ENCODE results near the gene PCCA.

Gene PCCA

DNA sequence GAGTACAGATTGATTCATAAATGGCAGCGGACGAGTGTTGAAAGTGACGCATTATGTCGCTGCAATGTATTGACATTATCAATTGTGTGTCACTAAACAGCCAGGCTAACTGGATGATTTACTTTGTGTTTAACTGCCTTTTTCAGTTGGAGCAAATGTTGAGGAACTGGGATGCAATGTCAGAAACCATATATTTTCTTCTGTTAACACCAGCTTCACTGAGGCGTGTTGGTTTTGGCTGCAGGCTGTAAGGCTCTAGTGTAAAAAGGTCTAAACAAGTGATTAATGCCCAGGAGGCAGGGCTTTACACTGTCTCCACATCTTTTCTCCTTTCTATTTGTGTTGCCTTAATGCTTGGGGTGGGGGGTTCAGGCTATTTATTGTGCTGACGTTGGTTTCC, 419.6 kb downstream of the PCCA start:
- TF ChIP-seq, protein P1, sequence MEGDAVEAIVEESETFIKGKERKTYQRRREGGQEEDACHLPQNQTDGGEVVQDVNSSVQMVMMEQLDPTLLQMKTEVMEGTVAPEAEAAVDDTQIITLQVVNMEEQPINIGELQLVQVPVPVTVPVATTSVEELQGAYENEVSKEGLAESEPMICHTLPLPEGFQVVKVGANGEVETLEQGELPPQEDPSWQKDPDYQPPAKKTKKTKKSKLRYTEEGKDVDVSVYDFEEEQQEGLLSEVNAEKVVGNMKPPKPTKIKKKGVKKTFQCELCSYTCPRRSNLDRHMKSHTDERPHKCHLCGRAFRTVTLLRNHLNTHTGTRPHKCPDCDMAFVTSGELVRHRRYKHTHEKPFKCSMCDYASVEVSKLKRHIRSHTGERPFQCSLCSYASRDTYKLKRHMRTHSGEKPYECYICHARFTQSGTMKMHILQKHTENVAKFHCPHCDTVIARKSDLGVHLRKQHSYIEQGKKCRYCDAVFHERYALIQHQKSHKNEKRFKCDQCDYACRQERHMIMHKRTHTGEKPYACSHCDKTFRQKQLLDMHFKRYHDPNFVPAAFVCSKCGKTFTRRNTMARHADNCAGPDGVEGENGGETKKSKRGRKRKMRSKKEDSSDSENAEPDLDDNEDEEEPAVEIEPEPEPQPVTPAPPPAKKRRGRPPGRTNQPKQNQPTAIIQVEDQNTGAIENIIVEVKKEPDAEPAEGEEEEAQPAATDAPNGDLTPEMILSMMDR (IDR thresholded peaks at IDR 0.05; ENCODE audit: insufficient read depth, low read length, poor library complexity, severe bottlenecking) = no peak
- no peak for TF ChIP-seq EZH2phosphoT487 (conservative IDR thresholded peaks at IDR 0.05; ENCODE audit: low read length)
- no peaks in the 10 kb centered on the region for H3F3A ChIP-seq (ENCODE audit: insufficient read depth)
- H2AFZ ChIP-seq (ENCODE audit: low read depth, low read length, severe bottlenecking) = no peak overlapping the region
- H3K27ac ChIP-seq (ENCODE audit: low read depth, low read length) = no peak overlapping the region
- no peaks in the 10 kb centered on the region for H3K27me3 ChIP-seq (ENCODE audit: low read length)
- H3K9ac ChIP-seq (ENCODE audit: low read length) = no peak overlapping the region
- no peaks in the 10 kb centered on the region for H3K36me3 ChIP-seq (ENCODE audit: low read length)
- no peaks in the 10 kb centered on the region for H3K9me2 ChIP-seq (replicated peaks; ENCODE audit: insufficient read depth, low read length)
- no peaks in the 10 kb centered on the region for H3K9me3 ChIP-seq (ENCODE audit: insufficient read depth, low read length)
- H3K4me3 ChIP-seq (ENCODE audit: insufficient read depth, low read length, poor library complexity, severe bottlenecking) = no peak overlapping the region
- H3K79me2 ChIP-seq (ENCODE audit: insufficient read depth, low read length) = no peaks in the 10 kb centered on the region
- no peak overlapping the region for H3K4me2 ChIP-seq (ENCODE audit: low read depth, low read length, poor library complexity, severe bottlenecking)
- H4K20me1 ChIP-seq (ENCODE audit: low read depth, low read length) = no peaks in the 10 kb centered on the region

DNA sequence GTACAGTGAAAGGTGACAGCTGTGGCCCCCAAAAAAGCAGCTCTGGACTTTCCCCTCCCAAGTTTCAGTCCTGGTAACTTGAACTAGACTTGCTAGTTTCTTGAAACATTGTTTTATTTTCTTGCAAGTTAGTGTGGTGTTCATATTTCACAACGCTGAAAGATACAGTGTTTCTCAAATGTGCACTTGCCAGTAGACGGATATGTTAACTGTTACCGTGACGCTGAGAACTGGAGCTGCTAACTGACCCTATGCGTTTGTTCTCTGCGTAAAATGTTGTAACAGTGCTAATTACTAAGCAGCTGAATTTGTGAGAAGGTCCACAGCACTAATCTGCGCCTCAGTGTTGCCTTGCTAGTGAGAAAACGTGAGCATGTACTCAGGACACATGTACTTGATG, 420.1 kb downstream of the PCCA start:
- Histone ChIP-seq H3K27ac (ENCODE audit: low read depth, low read length) (no peak overlapping the region), H3K36me3 (ENCODE audit: low read length) (no peaks in the 10 kb centered on the region), H3K4me2 (ENCODE audit: low read depth, low read length, poor library complexity, severe bottlenecking) (no peak overlapping the region), H4K20me1 (ENCODE audit: low read depth, low read length) (no peaks in the 10 kb centered on the region), H3K79me2 (ENCODE audit: insufficient read depth, low read length) (no peaks in the 10 kb centered on the region), H3K9ac (ENCODE audit: low read length) (no peak overlapping the region), H2AFZ (ENCODE audit: low read depth, low read length, severe bottlenecking) (no peak overlapping the region), H3K4me3 (ENCODE audit: insufficient read depth, low read length, poor library complexity, severe bottlenecking) (no peak overlapping the region), H3K9me3 (ENCODE audit: insufficient read depth, low read length) (no peaks in the 10 kb centered on the region), H3F3A (ENCODE audit: insufficient read depth) (no peaks in the 10 kb centered on the region), H3K27me3 (ENCODE audit: low read length) (no peaks in the 10 kb centered on the region), H3K9me2 (replicated peaks; ENCODE audit: insufficient read depth, low read length) (no peaks in the 10 kb centered on the region)
- TF ChIP-seq, protein P1 (IDR thresholded peaks at IDR 0.05; ENCODE audit: insufficient read depth, low read length, poor library complexity, severe bottlenecking) = no peak
- no peak for TF ChIP-seq EZH2phosphoT487 (conservative IDR thresholded peaks at IDR 0.05; ENCODE audit: low read length)

DNA sequence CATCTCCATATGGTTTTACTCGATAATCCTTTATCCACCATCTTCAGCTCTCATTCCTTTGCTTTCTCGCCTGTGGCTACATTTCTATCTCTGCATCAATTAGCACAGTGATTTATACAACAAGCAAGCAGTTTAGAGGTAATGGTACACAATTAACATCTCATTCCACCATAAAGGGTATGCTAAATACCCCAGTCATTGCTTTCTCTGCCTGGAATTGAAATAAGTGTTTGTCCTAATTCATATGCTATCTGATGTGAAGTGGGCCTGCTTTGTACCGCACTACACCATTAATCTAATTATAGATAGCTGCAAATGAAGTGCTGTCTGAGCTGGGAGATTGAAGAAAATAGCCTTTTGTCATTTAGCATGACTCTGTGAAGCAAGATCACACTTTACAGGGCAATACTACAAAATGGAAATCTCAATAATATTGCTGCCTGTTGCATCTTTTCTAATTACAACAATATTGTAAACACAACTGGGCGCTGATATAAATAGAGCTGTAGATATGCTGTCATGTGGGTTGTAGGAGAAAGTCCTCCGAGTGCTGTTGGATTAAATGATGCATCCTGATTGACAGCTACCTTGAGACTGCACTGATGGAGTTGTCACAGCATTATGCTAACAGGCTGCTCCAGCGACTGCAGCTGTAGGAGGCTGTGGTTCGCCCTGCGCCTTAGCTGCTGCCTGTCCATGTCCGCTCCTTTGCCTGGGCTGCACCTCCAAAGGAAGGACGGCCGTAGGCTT, 421.5 kb downstream of the PCCA start:
- H3K9me2 ChIP-seq (replicated peaks; ENCODE audit: insufficient read depth, low read length) = no peaks in the 10 kb centered on the region
- no peak for TF ChIP-seq EZH2phosphoT487 (conservative IDR thresholded peaks at IDR 0.05; ENCODE audit: low read length)
- TF ChIP-seq, protein P1 (IDR thresholded peaks at IDR 0.05; ENCODE audit: insufficient read depth, low read length, poor library complexity, severe bottlenecking) = no peak
- no peaks in the 10 kb centered on the region for H3K79me2 ChIP-seq (ENCODE audit: insufficient read depth, low read length)
- H3K9ac ChIP-seq (ENCODE audit: low read length) = no peak overlapping the region
- H4K20me1 ChIP-seq (ENCODE audit: low read depth, low read length) = no peaks in the 10 kb centered on the region
- H2AFZ ChIP-seq (ENCODE audit: low read depth, low read length, severe bottlenecking) = no peak overlapping the region
- no peak overlapping the region for H3K4me3 ChIP-seq (ENCODE audit: insufficient read depth, low read length, poor library complexity, severe bottlenecking)
- H3K36me3 ChIP-seq (ENCODE audit: low read length) = no peaks in the 10 kb centered on the region
- no peaks in the 10 kb centered on the region for H3K27me3 ChIP-seq (ENCODE audit: low read length)
- H3F3A ChIP-seq (ENCODE audit: insufficient read depth) = no peaks in the 10 kb centered on the region
- H3K4me2 ChIP-seq (ENCODE audit: low read depth, low read length, poor library complexity, severe bottlenecking) = no peak overlapping the region
- no peaks in the 10 kb centered on the region for H3K9me3 ChIP-seq (ENCODE audit: insufficient read depth, low read length)
- no peak overlapping the region for H3K27ac ChIP-seq (ENCODE audit: low read depth, low read length)
